ENCODE measurements around the gene ELF4. TPM values are rescaled to one million over a fixed set of nuclear protein-coding genes. Genes with fewer than 3 reads are reported as not detected.

Gene ELF4
- total and polyA plus RNA-seq, 9 of the 15 experiments (the other 6 are each of a cell fraction or from before 2014, with no cell fraction given) = 5.9 to 55.8 (median 25.2) TPM

DNA sequence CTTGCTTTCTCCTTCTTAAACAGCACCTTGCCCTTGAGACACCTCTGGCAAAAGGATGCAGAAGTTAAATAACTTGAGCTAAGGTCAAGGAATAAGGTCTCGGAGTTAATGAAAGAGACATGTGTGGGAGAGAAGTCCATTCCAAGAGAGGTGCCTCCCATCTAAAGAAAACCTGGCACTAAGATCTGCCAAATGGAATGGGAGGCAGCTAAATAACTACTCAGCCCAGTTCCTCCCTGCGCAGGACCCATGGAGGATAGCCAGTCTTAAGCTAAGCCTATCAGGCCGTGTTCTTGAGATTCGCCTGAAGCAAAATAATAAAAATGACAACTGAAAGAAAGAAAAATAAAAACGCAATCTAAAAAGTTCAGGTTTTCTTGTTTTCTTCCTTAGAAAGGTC, 20.7 kb upstream of the ELF4 start:
- H4K20me1 ChIP-seq (replicated peaks; ENCODE audit: control insufficient read depth, insufficient read depth, low read length) = no peaks in the 10 kb centered on the region
- no peak overlapping the region for H2AFZ ChIP-seq (ENCODE audit: low read depth, low read length)
- no peaks in the 10 kb centered on the region for H3K79me2 ChIP-seq (ENCODE audit: control insufficient read depth, insufficient read depth, low read length)
- DNase-seq (ENCODE audit: extremely low read depth in 1 of 4, low spot score in 3 of 4) (no peak), FAIRE-seq (no peak), ATAC-seq (no peak)
- ChIA-PET CTCF (ENCODE audit: low intra/inter-chr PET ratio) (no interaction called here), POLR2A (interaction anchor here (0.7 to 1.2 kb wide), 3 partner anchors 10 to 25 kb away, joined by 3 to 4 read pairs (median 3); no protein-coding TSS in a partner anchor)
- H3K4me1 ChIP-seq (replicated peaks in 1 of 2; ENCODE audit: control insufficient read depth in 2 of 2, insufficient read depth in 2 of 2, low read length in 2 of 2) = peaks cover 0 to under 1% of the 10 kb centered on the region in 2 experiments; a peak in 1 of 5 replicates
- WGBS (ENCODE audit: insufficient coverage, low coverage, missing lambda C conversion rate) = 92% methylated on average over 5 of the region's 5 CpGs
- H3K4me3 ChIP-seq = no peak overlapping the region
- no peak for TF ChIP-seq DMBX1 (CRISPR knock-in tag; IDR thresholded peaks at IDR 0.05; ENCODE audit: borderline replicate concordance)
- TF ChIP-seq, protein P1, sequence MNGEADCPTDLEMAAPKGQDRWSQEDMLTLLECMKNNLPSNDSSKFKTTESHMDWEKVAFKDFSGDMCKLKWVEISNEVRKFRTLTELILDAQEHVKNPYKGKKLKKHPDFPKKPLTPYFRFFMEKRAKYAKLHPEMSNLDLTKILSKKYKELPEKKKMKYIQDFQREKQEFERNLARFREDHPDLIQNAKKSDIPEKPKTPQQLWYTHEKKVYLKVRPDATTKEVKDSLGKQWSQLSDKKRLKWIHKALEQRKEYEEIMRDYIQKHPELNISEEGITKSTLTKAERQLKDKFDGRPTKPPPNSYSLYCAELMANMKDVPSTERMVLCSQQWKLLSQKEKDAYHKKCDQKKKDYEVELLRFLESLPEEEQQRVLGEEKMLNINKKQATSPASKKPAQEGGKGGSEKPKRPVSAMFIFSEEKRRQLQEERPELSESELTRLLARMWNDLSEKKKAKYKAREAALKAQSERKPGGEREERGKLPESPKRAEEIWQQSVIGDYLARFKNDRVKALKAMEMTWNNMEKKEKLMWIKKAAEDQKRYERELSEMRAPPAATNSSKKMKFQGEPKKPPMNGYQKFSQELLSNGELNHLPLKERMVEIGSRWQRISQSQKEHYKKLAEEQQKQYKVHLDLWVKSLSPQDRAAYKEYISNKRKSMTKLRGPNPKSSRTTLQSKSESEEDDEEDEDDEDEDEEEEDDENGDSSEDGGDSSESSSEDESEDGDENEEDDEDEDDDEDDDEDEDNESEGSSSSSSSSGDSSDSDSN (IDR thresholded peaks at IDR 0.05; ENCODE audit: borderline replicate concordance in 1 of 2, low read depth in 2 of 2, low read length in 2 of 2) = no peak
- no peak for TF ChIP-seq ZKSCAN8 (CRISPR knock-in tag; IDR thresholded peaks at IDR 0.05)
- TF ChIP-seq, protein P2, sequence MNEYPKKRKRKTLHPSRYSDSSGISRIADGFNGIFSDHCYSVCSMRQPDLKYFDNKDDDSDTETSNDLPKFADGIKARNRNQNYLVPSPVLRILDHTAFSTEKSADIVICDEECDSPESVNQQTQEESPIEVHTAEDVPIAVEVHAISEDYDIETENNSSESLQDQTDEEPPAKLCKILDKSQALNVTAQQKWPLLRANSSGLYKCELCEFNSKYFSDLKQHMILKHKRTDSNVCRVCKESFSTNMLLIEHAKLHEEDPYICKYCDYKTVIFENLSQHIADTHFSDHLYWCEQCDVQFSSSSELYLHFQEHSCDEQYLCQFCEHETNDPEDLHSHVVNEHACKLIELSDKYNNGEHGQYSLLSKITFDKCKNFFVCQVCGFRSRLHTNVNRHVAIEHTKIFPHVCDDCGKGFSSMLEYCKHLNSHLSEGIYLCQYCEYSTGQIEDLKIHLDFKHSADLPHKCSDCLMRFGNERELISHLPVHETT (CRISPR knock-in tag; conservative IDR thresholded peaks at IDR 0.05 in 1 of 2, IDR thresholded peaks at IDR 0.05 in 1 of 2) = no peak
- H3K27me3 ChIP-seq (ENCODE audit: control insufficient read depth in 2 of 2, insufficient read depth in 2 of 2, low read length in 2 of 2) = no peaks in the 10 kb centered on the region
- no peak overlapping the region for H3K4me2 ChIP-seq (ENCODE audit: insufficient read depth, low read length)
- peaks cover 78% of the 10 kb centered on the region; the same call in 2 of the 3 replicates for H3K36me3 ChIP-seq (ENCODE audit: control insufficient read depth, insufficient read depth, low read length)
- intact Hi-C loops (cut with micrococcal nuclease) = no loop called here
- no peak overlapping the region for H3K27ac ChIP-seq (ENCODE audit: extremely low read depth, low read depth, low read length)
- in situ Hi-C loops (cut with MboI) = no loop called here
- H3K9ac ChIP-seq (ENCODE audit: insufficient read depth in 1 of 2, low read depth in 2 of 2, low read length in 2 of 2) = no peak overlapping the region
- H3K9me1 ChIP-seq (ENCODE audit: control insufficient read depth, insufficient read depth, low read length) = peaks cover 3% of the 10 kb centered on the region
- H3K9me3 ChIP-seq (replicated peaks; ENCODE audit: control insufficient read depth, insufficient read depth, low read depth, low read length) = no peaks in the 10 kb centered on the region
- BruUV-seq (replicated peaks) = no TSS peak

Data from K562 (cell line).